Right lobe of liver (tissue), 6 donors: ENCODE measurements around the gene PIGV. TPM values are rescaled to one million over a fixed set of nuclear protein-coding genes. Genes with fewer than 3 reads are reported as not detected.
"Not testable (repeated sequence)": the region's sequence is repeated elsewhere in the genome, so short reads cannot be mapped to it uniquely, and the experiment has no call there.

ENCODE experiments used
- ATAC-seq, 4 donors: fragments of 200-7000 bp; cut with Tn5 transposase; one replicate each; pipeline ENCODE4 v1.9.1; 2020; ENCODE audit warnings: mild to moderate bottlenecking in 4 of 4, moderate library complexity in 4 of 4
- DNase-seq, 3 donors: peaks; one replicate each; pipeline ENCODE4 v3.0.0-alpha.2; 2020
- H3K27ac ChIP-seq, 3 donors: fragments of 200-600 bp; one replicate each; pipeline ENCODE4 v1.8.0; 2022
- H3K27me3 ChIP-seq, 2 donors: fragments of 200-600 bp; one replicate each; pipeline ENCODE4 v1.8.0; 2022
- H3K36me3 ChIP-seq, 4 donors: fragments of 200-600 bp; sonication (generic) in 1 of 4; one replicate each; pipeline versions ENCODE4 v1.5.1 to v1.8.0; 2017 to 2022; ENCODE audit warnings: control low read depth in 1 of 4
- H3K4me1 ChIP-seq, 4 donors: fragments of 200-600 bp; sonication (generic) in 1 of 4; one replicate each; pipeline versions ENCODE4 v1.5.1 to v1.8.0; 2017 to 2022; ENCODE audit warnings: control low read depth in 1 of 4
- H3K4me3 ChIP-seq, 3 donors: fragments of 200-600 bp; one replicate each; pipeline ENCODE4 v1.8.0; 2022
- H3K9me3 ChIP-seq, 4 donors: fragments of 200-600 bp; sonication (generic) in 1 of 4; one replicate each; pipeline versions ENCODE4 v1.5.1 to v1.8.0; 2017 to 2022; ENCODE audit warnings: control low read depth in 1 of 4
- CTCF ChIP-seq, 4 donors: fragments of 200-600 bp in 3 of 4; fragments of 450-650 bp in 1 of 4; IDR thresholded peaks; one replicate each; pipeline versions ENCODE4 v1.5.1 to v1.8.0; 2016 to 2022; ENCODE audit warnings: antibody characterized with exemption in 4 of 4, mild to moderate bottlenecking in 2 of 4
- POLR2A ChIP-seq: fragments of 450-650 bp; IDR thresholded peaks from one replicate; pipeline ENCODE4 v1.6.1; 2017; ENCODE audit warnings: antibody characterized with exemption, mild to moderate bottlenecking
- WGBS: methylation state at CpG from one replicate; pipeline ENCODE4 v1.1.6; 2018; ENCODE audit warnings: low coverage, low lambda C conversion rate; ENCODE audit not compliant: insufficient coverage; ENCODE audit errors: missing lambda C conversion rate; 5-methylcytosine and 5-hydroxymethylcytosine counted together
- intact Hi-C, 2 donors: fragments of 100-400 bp; cut with DNase I; formaldehyde crosslinking; loops; one replicate each; pipeline versions ENCODE4 v1.11.2 to v1.14.1; 2022
- total RNA-seq, 6 experiments: library from RNA; depleted of rRNA in 2 of 6; stranded (reverse); fragments of >200 nt in 2 of 6; fragmentation: NEBNext Ultra II Directional in 3 of 6; extraction: Animal tissue kit (Norgen Biotek cat#: 25700) in 3 of 6; gene quantifications; one replicate each; pipeline versions ENCODE4 v1.1.0 to v1.2.4, GENCODE V29; 2016 to 2023
- donor health status: DM: no; HTN: yes; CAD: no.
- donor health status: DM: no; HTN: no; CAD: no.
- donor health status: DM: no; HTN: no; CAD: no.
- donor health status: DM: no; HTN: yes; CAD: no.
- donor health status: DM: no; HTN: yes; CAD: no.

Gene PIGV
- total RNA-seq, 6 experiments from 2014 or later: 13.2 to 27.8 (median 19.2) TPM

- 85% methylated on average over 2 of the region's 2 CpGs for WGBS
- DNase-seq (no peak), ATAC-seq (no peak)
- Histone ChIP-seq H3K27ac (no peak overlapping the region), H3K36me3 (no peaks in the 10 kb centered on the region), H3K9me3 (no peaks in the 10 kb centered on the region), H3K27me3 (no peaks in the 10 kb centered on the region), H3K4me3 (no peak overlapping the region), H3K4me1 (peaks cover 0 to 39% (median 18%) of the 10 kb centered on the region in 4 donors)
- intact Hi-C loops: loop anchor here (5.0 to 10.0 kb wide), 2 partner anchors 188 to 191 kb away; no protein-coding TSS in a partner anchor
- TF ChIP-seq POLR2A (no peak), CTCF (IDR thresholded peaks at IDR 0.05) (no peak)
Measured at GRCh38 chr1:26792924-26793323, 5.2 kb downstream of the PIGV start.

GRCh38 chr1:26794391-26794790 lies 6.6 kb downstream of the PIGV start:
- peak; percentile 72 to 87 (median 78) for ATAC-seq

GRCh38 chr1:26797627-26798026 lies 9.9 kb downstream of the PIGV start:
- 75% methylated on average over 2 of the region's 2 CpGs for WGBS
- H3K36me3 ChIP-seq: no peaks in the 10 kb centered on the region
- no peaks in the 10 kb centered on the region for H3K27me3 ChIP-seq
- no peak for ATAC-seq
- peaks cover 0 to 57% (median 26%) of the 10 kb centered on the region in 4 donors for H3K4me1 ChIP-seq
- no peaks in the 10 kb centered on the region for H3K9me3 ChIP-seq
- H3K27ac ChIP-seq: peak overlapping the region in 1 of 3 donors; percentile 24
- TF ChIP-seq POLR2A (no peak), CTCF (IDR thresholded peaks at IDR 0.05) (no peak)
- intact Hi-C loops: loop anchor here in 1 of 2 donors (10.0 kb wide), 1 partner anchor 193 kb away; no protein-coding TSS in a partner anchor
- H3K4me3 ChIP-seq: no peak overlapping the region
- no peak for DNase-seq

More at GRCh38 chr1:26794391-26794790, 6.6 kb downstream of the PIGV start:
- Histone ChIP-seq H3K27me3 (no peaks in the 10 kb centered on the region), H3K9me3 (no peaks in the 10 kb centered on the region), H3K27ac (peak overlapping the region in 1 of 3 donors; percentile 4), H3K36me3 (no peaks in the 10 kb centered on the region), H3K4me3 (no peak overlapping the region), H3K4me1 (peaks cover 0 to 48% (median 23%) of the 10 kb centered on the region in 4 donors)
- intact Hi-C loops: loop anchor here (5.0 to 10.0 kb wide), 2 partner anchors 190 to 192 kb away; no protein-coding TSS in a partner anchor
- TF ChIP-seq CTCF (IDR thresholded peaks at IDR 0.05) (no peak), POLR2A (no peak)
- WGBS: 51% methylated on average over 3 of the region's 5 CpGs
- DNase-seq: peak; percentile 67 to 85 (median 82)

- peak overlapping the region; percentile 65 to 72 (median 68) for H3K27ac ChIP-seq
- H3K4me3 ChIP-seq: no peak overlapping the region
- H3K36me3 ChIP-seq: no peaks in the 10 kb centered on the region
- 13% methylated on average over 3 of the region's 5 CpGs for WGBS
- intact Hi-C loops: loop anchor here in 1 of 2 donors (10.0 kb wide), 1 partner anchor 195 kb away; no protein-coding TSS in a partner anchor
- peak; percentile 80 to 94 (median 91) for DNase-seq
- H3K9me3 ChIP-seq: no peaks in the 10 kb centered on the region
- ATAC-seq: peak; percentile 85 to 94 (median 90)
- peaks cover 0 to 43% (median 18%) of the 10 kb centered on the region in 4 donors for H3K4me1 ChIP-seq
- TF ChIP-seq POLR2A: no peak
- no peak for TF ChIP-seq CTCF (IDR thresholded peaks at IDR 0.05)
- no peaks in the 10 kb centered on the region for H3K27me3 ChIP-seq
Measured at GRCh38 chr1:26799479-26800142, 11.9 kb downstream of the PIGV start.

GRCh38 chr1:26803932-26804331 lies 16.2 kb downstream of the PIGV start:
- H3K4me1 ChIP-seq: peaks cover 0 to 26% (median 10%) of the 10 kb centered on the region in 4 donors
- H3K4me3 ChIP-seq, H3K36me3 ChIP-seq, ATAC-seq, H3K9me3 ChIP-seq, H3K27me3 ChIP-seq, H3K27ac ChIP-seq, intact Hi-C loops, DNase-seq: not testable (repeated sequence)
- no CpG with 5 or more reads among the region's 36 CpGs for WGBS
